Nasal cavity respiratory epithelium epithelial cell of viscerocranial mucosa (primary cell): ENCODE data around the gene TMPRSS11F. TPM values are rescaled to one million over a fixed set of nuclear protein-coding genes. Genes with fewer than 3 reads are reported as not detected.

Experiments used
- total RNA-seq: library from RNA; depleted of rRNA; stranded (reverse); fragments of >200 nt; gene quantifications from 2 replicates; pipeline ENCODE4 v1.2.3, GENCODE V29; 2014

Gene TMPRSS11F
- total RNA-seq, result 4.8 and 8.7 TPM in 2 replicates

GRCh38 chr4:68129793-68130192 lies at the start of gene TMPRSS11F:
TSS of gene TMPRSS11F (minus strand) at chr4:68129869. CDS start at chr4:68129820, 49 bp downstream.

Other genes with a start within 250 kb of the TMPRSS11F start
- gene TMPRSS11D, start 245.9 kb downstream of the TMPRSS11F start, total RNA-seq, result 11.0 and 11.3 TPM in 2 replicates
- under 0.01 and 0.50 TPM in 2 replicates for gene TMPRSS11A, start 166.4 kb downstream of the TMPRSS11F start, total RNA-seq
- 0.34 and 0.43 TPM in 2 replicates for gene TMPRSS11B, start 115.8 kb upstream of the TMPRSS11F start, total RNA-seq
- 62.0 and 70.4 TPM in 2 replicates for gene YTHDC1, start 220.2 kb upstream of the TMPRSS11F start, total RNA-seq